SK-N-SH treated with all-trans-retinoic acid at 6 μM for 48 hours (cell line): ENCODE results near the gene KIF21B.

Source experiments
- ZFP30 ChIP-seq: fragments of 450-650 bp; formaldehyde crosslinking; IDR thresholded peaks from 2 replicates; pipeline ENCODE4 v1.5.0; 2022; ENCODE audit warnings: mild to moderate bottlenecking, moderate library complexity
- ZNF70 ChIP-seq: fragments of 450-650 bp; formaldehyde crosslinking; IDR thresholded peaks from 2 replicates; pipeline ENCODE4 v1.5.0; 2020; ENCODE audit warnings: mild to moderate bottlenecking, moderate library complexity

GRCh38 chr1:201061886-201062285 is 38.4 kb upstream of the KIF21B start:
- TF ChIP-seq ZNF70 (CRISPR knock-in tag), result no peak
- TF ChIP-seq ZFP30 (CRISPR knock-in tag), result no peak
